PC-3 (cell line): Measurements from ENCODE around the gene ELF4. TPM values are rescaled to one million over a fixed set of nuclear protein-coding genes. Genes with fewer than 3 reads are reported as not detected.

Experiments
- ATAC-seq: fragments of 200-7000 bp; cut with Tn5 transposase; 2 replicates; pipeline ENCODE4 v1.9.1; 2020; ENCODE audit warnings: mild to moderate bottlenecking, moderate library complexity
- BruUV-seq: library from RNA; stranded (reverse); fragments of 400-500 nt; replicated peaks from 2 replicates; lab custom pipeline; 2021; lab: Mats Ljungman, UMichigan
- CTCF ChIA-PET: fragments of 300-600 bp; sonication (Branson Sonifier 250); formaldehyde crosslinking; loops from one replicate; lab custom pipeline; 2022; ENCODE audit warnings: antibody characterized with exemption; lab: Charles Lee
- POLR2A ChIA-PET: fragments of 300-600 bp; sonication (Branson Sonifier 250); formaldehyde crosslinking; loops from one replicate; lab custom pipeline; 2022; ENCODE audit warnings: antibody characterized with exemption; ENCODE audit not compliant: unreplicated experiment; lab: Charles Lee
- DNase-seq: peaks from one replicate; pipeline ENCODE4 v3.0.0-alpha.2; 2015
- H2AFZ ChIP-seq: fragments of 300-600 bp; sonication (generic); 2 replicates; pipeline ENCODE4 v1.6.0; 2016; ENCODE audit warnings: antibody characterized with exemption, low read length
- H3F3A ChIP-seq: fragments of 300-600 bp; sonication (generic); one replicate; pipeline ENCODE4 v1.6.0; 2017; ENCODE audit warnings: antibody characterized with exemption, low read length, control low read depth, mild to moderate bottlenecking; ENCODE audit not compliant: unreplicated experiment
- H3K27ac ChIP-seq: fragments of 300-600 bp; sonication (generic); 2 replicates; pipeline ENCODE4 v1.5.1; 2016; ENCODE audit warnings: mild to moderate bottlenecking, low read length
- H3K27me3 ChIP-seq: fragments of 300-600 bp; sonication (generic); 2 replicates; pipeline ENCODE4 v1.6.1; 2016; ENCODE audit warnings: low read length, mixed read lengths
- H3K36me3 ChIP-seq: fragments of 300-600 bp; sonication (generic); 2 replicates; pipeline ENCODE4 v1.6.1; 2016; ENCODE audit warnings: low read depth, mixed run types, low read length, mixed read lengths
- H3K4me1 ChIP-seq: fragments of 300-600 bp; sonication (generic); 2 replicates; pipeline ENCODE4 v1.5.1; 2016; ENCODE audit warnings: low read length; ENCODE audit not compliant: insufficient read depth
- H3K4me2 ChIP-seq: fragments of 300-600 bp; sonication (generic); 2 replicates; pipeline ENCODE4 v1.6.0; 2016; ENCODE audit warnings: low read length
- H3K4me3 ChIP-seq: fragments of 300-600 bp; sonication (generic); 2 replicates; pipeline ENCODE4 v1.5.1; 2016; ENCODE audit warnings: mild to moderate bottlenecking, low read length, mixed read lengths
- H3K79me2 ChIP-seq: fragments of 300-600 bp; sonication (generic); 2 replicates; pipeline ENCODE4 v1.6.1; 2017; ENCODE audit warnings: low read length, mixed read lengths
- H3K9ac ChIP-seq: fragments of 300-600 bp; sonication (generic); 2 replicates; pipeline ENCODE4 v1.6.0; 2016; ENCODE audit warnings: mild to moderate bottlenecking, low read length
- H3K9me2 ChIP-seq: fragments of 300-600 bp; sonication (generic); replicated peaks from 2 replicates; pipeline ENCODE4 v1.6.1; 2016; ENCODE audit warnings: mixed run types, low read length, mixed read lengths
- H3K9me3 ChIP-seq: fragments of 300-600 bp; sonication (generic); 2 replicates; pipeline ENCODE4 v1.6.1; 2016; ENCODE audit warnings: low read length, mixed read lengths
- H4K20me1 ChIP-seq: fragments of 300-600 bp; sonication (generic); 2 replicates; pipeline ENCODE4 v1.6.1; 2016; ENCODE audit warnings: low read length, mixed read lengths
- CTCF ChIP-seq: fragments of 300-600 bp; sonication (generic); conservative IDR thresholded peaks from 2 replicates; pipeline ENCODE4 v1.5.1; 2017; ENCODE audit warnings: antibody characterized with exemption, low read depth, mild to moderate bottlenecking, low read length
- EZH2 ChIP-seq: fragments of 300-600 bp; sonication (generic); IDR thresholded peaks from one replicate; pipeline ENCODE4 v1.6.1; 2017; ENCODE audit warnings: antibody characterized with exemption, mild to moderate bottlenecking, low read length; ENCODE audit not compliant: unreplicated experiment
- EZH2phosphoT487 ChIP-seq: fragments of 300-600 bp; sonication (generic); IDR thresholded peaks from 2 replicates; pipeline ENCODE4 v1.6.1; 2018; ENCODE audit warnings: mild to moderate bottlenecking, antibody characterized with exemption, low read length, borderline replicate concordance
- intact Hi-C: fragments of 100-400 bp; cut with micrococcal nuclease; formaldehyde crosslinking; loops from 2 replicates; pipeline ENCODE4 v1.9.0; 2023
- total RNA-seq: library from RNA; depleted of rRNA; stranded (reverse); fragments of >200 nt; gene quantifications from 2 replicates; pipeline ENCODE4 v1.2.3, GENCODE V29; 2014

The ELF4 gene
- total RNA-seq, 1 experiment from 2014 or later: 23.4 TPM

GRCh38 chrX:130055103-130055502 is 55.2 kb downstream of the ELF4 start:
- Histone ChIP-seq H3K36me3 (no peaks in the 10 kb centered on the region), H3K4me3 (no peak overlapping the region), H3K9ac (no peak overlapping the region), H4K20me1 (no peaks in the 10 kb centered on the region), H3K9me2 (no peaks in the 10 kb centered on the region), H3K27me3 (no peaks in the 10 kb centered on the region), H3K4me2 (no peak overlapping the region), H3K9me3 (no peaks in the 10 kb centered on the region), H3K27ac (no peak overlapping the region), H3K4me1 (no peaks in the 10 kb centered on the region), H3F3A (no peaks in the 10 kb centered on the region), H2AFZ (no peak overlapping the region), H3K79me2 (no peaks in the 10 kb centered on the region)
- TF ChIP-seq EZH2: no peak
- TF ChIP-seq EZH2phosphoT487: no peak
- no peak for TF ChIP-seq CTCF
- ATAC-seq: no peak
- no TSS peak for BruUV-seq
- ChIA-PET CTCF (no interaction called here), POLR2A (no interaction called here)
- intact Hi-C loops: no loop called here
- no peak for DNase-seq

- no peak for TF ChIP-seq EZH2phosphoT487
- TF ChIP-seq CTCF: no peak
- TF ChIP-seq EZH2: no peak
- H3K9ac ChIP-seq: no peak overlapping the region
- H3F3A ChIP-seq: no peaks in the 10 kb centered on the region
- H3K4me2 ChIP-seq: no peak overlapping the region
- ATAC-seq: no peak
- H3K9me3 ChIP-seq: no peaks in the 10 kb centered on the region
- no peak overlapping the region for H3K4me3 ChIP-seq
- no peak for DNase-seq
- BruUV-seq: no TSS peak
- intact Hi-C loops: no loop called here
- H3K36me3 ChIP-seq: peaks cover 1% of the 10 kb centered on the region
- H3K9me2 ChIP-seq: no peaks in the 10 kb centered on the region
- H3K79me2 ChIP-seq: no peaks in the 10 kb centered on the region
- POLR2A ChIA-PET: no interaction called here
- no peaks in the 10 kb centered on the region for H4K20me1 ChIP-seq
- H3K27me3 ChIP-seq: no peaks in the 10 kb centered on the region
- no peak overlapping the region for H3K27ac ChIP-seq
- no peaks in the 10 kb centered on the region for H3K4me1 ChIP-seq
- CTCF ChIA-PET: no interaction called here
- H2AFZ ChIP-seq: no peak overlapping the region
Observed at GRCh38 chrX:130053236-130053635, 57.1 kb downstream of the ELF4 start.

- no peaks in the 10 kb centered on the region for H3K27me3 ChIP-seq
- no peak overlapping the region for H3K27ac ChIP-seq
- peaks cover 5% of the 10 kb centered on the region for H3K36me3 ChIP-seq
- no peaks in the 10 kb centered on the region for H3K9me2 ChIP-seq
- TF ChIP-seq CTCF (no peak), EZH2 (no peak), EZH2phosphoT487 (no peak)
- H3K9ac ChIP-seq: no peak overlapping the region
- no peaks in the 10 kb centered on the region for H3K9me3 ChIP-seq
- no peak overlapping the region for H3K4me3 ChIP-seq
- ATAC-seq: no peak
- no peak for DNase-seq
- no peak overlapping the region for H2AFZ ChIP-seq
- no peaks in the 10 kb centered on the region for H3F3A ChIP-seq
- no peaks in the 10 kb centered on the region for H3K79me2 ChIP-seq
- no peak overlapping the region for H3K4me2 ChIP-seq
- no peaks in the 10 kb centered on the region for H3K4me1 ChIP-seq
- POLR2A ChIA-PET: no interaction called here
- H4K20me1 ChIP-seq: no peaks in the 10 kb centered on the region
- intact Hi-C loops: no loop called here
- BruUV-seq: no TSS peak
- CTCF ChIA-PET: no interaction called here
Observed at GRCh38 chrX:130051176-130051845, 59.0 kb downstream of the ELF4 start.
